ENCODE data around the gene TAF4B.
"Not testable (repeated sequence)": the region's sequence is repeated elsewhere in the genome, so short reads cannot be mapped to it uniquely, and the experiment has no call there.

TAF4B gene

DNA sequence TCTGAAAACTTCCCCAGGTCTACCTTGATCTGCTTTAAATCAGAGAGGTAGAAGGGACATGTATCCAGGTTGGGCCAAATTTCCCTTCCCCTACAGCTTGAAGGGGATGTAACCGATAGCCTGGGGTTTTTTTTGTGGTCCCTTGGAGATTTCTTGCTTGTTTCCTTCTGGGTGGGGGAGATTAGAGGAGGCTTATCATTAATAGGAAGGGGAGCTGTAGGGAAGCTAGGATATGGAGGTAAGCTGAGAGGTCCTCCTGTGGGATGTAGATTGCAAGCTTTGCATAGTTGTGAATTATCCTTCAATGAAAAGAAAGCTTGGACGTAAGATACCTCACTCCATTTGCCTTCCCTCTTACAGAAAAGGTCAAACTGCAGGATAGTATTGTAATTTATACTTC lies 11.1 kb downstream of the TAF4B start:
- DNase-seq, result not testable (repeated sequence)

DNA sequence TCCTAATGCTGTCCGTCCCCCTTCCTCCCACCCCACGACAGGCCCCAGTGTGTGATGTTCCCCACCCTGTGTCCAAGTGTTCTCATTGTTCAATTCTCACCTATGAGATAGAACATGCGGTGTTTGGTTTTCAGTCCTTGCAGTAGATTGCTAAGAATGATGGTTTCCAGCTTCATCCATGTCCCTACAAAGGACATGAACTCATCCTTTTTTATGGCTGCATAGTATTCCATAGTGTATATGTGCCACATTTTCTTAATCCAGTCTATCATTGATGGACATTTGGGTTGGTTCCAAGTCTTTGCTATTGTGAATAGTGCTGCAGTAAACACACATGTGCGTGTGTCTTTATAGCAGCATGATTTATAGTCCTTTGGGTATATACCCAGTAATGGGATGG lies 12.5 kb downstream of the TAF4B start:
- DNase-seq, result not testable (repeated sequence)

DNA sequence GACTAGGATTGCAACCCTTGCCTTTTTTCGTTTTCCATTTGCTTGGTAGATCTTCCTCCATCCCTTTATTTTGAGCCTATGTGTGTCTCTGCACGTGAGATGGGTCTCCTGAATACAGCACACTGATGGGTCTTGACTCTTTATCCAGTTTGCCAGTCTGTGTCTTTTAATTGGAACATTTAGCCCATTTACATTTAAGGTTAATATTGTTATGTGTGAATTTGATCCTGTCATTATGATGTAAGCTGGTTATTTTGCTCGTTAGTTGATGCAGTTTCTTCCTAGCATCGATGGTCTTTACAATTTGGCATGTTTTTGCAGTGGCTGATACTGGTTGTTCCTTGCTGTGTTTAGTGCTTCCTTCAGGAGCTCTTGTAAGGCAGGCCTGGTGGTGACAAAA lies 16.1 kb downstream of the TAF4B start:
- DNase-seq, result not testable (repeated sequence)

DNA sequence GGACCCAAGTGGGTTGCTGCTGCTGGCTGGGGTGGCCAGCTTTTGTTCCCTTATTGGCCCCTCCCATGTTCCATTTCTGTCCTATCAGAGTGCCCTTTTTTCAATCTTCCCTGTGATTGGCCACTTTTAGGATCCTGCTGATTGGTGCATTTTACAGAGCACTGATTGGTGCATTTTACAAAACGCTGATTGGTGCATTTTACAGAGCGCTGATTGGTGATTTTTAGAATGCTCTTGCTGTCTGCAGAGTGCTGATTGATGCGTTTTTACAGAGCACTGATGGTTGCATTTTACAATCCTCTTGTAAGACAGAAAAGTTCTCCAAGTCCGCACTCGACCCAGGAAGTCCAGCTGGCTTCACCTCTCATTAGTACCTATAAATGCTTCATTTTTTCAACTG lies 19.2 kb downstream of the TAF4B start:
- not testable (repeated sequence) for DNase-seq

DNA sequence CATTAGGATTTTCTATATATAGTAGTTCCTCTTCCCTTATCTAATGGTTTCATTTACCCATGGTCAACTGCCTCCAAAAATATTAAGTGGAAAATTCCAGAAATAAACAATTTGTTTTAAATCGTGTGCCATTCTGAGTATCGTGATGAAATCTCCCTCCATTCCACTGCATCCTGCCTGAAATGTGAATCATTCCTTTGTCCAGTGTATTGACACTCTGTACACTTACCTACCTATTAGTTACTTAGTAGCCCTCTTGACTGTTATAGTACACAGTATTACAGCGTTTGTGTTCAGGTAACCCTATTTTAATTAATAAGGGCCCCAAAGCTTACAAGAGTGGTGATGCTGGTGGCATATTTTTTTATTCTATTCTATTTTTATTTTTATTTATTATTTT lies 26.2 kb downstream of the TAF4B start:
- no peak for DNase-seq

DNA sequence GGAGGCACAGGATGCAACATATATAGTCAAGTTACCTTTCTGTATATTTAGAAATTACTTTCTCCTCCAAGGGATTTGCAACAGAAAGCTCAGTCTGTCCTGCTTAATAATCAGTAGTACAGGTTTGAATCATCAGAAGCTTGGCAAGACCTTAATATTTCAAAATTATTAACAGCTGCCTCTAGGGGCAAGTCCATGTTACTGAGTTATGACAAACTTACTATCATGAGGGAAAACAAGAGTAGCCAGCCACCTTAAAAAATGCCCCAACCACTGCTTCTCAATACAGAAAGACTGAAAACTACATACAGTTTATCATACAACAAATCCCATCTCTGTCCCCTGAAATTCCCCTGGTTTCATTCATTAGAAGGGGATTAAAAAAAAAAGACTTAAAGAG lies 28.6 kb downstream of the TAF4B start:
- DNase-seq, result not testable (repeated sequence)

DNA sequence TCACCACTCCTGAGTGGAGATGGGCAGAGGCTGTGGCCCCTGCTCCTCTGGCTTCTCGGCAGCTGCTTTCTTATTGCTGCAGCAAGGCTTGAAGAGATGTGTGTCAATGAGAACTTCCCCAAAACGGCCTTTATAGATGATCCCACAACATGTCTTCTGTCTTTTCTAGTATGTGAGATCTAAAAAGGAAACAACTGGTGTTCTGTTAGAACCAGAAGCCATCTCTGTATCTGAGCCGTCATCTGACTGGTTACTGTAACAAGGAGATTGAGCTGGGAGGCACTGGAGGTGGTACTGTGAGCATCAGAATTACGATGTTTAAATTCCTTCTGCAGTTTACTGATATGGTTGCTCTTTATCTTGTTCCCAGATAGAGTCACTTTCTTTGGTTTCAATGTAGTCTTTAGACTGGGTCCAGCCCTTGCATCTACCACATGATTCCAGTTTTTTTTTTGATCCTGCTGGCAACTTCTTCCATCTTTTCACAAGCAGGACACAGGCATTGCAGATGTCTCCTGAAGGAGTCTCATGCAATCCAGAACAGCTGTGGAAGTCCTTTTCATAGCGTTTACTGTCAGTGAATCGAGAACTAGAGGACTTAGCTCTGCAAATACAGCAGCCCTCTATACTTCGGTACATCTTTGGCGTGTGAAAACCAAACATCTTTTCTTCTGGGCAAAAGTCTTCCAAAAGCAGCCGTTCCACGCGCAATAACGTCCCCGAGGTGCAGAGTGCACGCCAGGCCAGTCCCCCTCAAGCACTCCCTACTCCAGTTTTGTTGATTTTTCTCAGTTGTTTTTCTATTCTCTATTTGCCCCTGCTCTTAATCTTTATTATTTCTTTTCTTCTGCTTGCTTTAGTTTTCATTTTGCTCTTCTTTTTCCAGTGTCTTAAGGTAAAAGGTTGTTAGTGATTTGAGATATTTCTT lies 29.7 kb downstream of the TAF4B start:
- DNase-seq, result peak; percentile 46

DNA sequence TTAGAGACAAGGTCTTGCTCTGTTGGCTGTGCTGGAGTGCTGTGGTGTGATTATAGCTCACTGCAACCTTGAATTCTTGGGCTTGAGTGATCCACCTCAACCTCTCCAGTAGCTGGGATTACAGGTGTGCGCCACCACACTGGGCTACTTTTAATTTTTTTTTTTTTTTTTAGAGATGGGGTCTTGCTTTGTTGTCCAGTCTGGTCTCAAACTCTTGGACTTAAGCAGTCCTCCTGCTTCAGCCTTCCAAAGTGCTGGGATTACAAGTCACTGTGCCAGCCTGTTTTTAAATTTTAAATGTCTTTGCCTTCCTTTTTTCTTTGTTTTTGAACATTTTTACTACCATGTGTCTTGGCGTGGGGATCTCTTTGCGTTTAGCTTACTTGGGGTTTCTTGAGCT lies 32.5 kb downstream of the TAF4B start:
- DNase-seq, result no peak

DNA sequence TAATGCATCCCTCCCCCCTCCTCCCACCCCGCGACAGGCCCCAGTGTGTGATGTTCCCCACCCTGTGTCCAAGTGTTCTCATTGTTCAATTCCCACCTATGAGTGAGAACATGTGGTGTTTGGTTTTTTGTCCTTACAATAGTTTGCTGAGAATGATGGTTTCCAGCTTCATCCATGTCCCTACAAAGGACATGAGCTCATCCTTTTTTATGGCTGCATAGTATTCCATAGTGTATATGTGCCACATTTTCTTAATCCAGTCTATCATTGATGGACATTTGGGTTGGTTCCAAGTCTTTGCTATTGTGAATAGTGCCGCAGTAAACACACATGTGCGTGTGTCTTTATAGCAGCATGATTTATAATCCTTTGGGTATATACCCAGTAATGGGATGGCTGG lies 33.2 kb downstream of the TAF4B start:
- not testable (repeated sequence) for DNase-seq

DNA sequence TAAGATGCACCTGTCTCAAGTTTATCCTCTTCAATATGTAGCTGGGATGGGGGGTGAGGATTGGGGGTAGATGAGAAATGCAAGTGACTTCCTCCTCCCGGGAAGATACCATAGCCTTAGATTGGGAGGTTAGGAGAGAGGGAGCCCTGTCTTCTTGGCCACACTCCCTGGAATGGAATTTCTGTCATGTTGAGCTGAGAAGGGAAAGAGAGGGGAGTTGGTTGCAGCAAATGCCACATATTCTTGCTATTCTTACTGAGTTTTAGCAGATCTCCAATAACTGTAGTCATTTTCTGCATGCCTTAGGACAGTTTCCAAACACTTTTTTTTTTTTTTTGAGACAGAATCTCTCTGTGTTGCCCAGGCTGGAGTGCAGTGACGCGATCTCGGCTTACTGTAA lies 35.9 kb downstream of the TAF4B start:
- no peak for DNase-seq

DNA sequence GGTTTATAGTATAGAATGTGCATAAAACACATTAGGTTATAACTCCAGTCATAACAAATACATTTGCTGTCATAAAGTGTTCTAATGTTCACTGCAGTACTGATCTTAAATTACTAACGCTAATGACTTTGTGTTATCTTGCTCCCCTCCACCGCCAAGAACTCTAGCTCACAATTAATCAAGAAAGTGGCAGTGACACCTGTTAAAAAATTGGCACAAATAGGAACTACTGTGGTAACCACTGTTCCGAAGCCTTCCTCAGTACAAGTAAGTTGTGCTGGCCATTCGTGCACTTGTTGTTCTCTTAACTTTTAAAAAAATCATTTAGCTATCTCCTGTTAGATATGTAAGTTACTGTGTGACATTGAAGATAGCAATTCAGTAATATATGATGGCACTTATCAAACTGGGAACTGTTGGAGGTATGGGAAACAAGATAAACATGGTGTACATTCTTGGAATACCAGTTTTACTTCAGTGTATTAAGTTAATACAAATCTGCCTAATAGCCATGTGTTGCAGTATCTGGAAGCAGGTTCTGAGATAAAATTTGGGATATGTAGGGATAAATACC lies 41.2 kb downstream of the TAF4B start:
- DNase-seq, result no peak

DNA sequence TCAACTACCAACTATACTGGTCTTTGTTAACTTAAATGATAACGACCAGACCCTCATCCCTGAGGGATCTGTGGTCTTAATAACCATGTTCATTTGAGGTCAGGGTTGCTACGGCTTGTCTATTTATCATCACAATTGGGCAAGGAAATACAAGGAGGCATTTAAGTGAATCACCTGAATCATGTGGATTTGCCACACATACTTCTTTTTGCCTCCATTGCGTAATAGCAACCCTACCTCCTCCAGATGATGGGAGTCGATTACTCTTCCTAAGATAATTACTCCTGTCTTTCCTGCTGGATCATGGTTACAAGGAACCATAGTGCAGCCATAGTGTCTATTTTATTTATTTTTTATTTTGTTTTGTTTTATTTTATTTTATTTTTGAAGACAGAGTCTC lies 42.2 kb downstream of the TAF4B start:
- no peak for DNase-seq

DNA sequence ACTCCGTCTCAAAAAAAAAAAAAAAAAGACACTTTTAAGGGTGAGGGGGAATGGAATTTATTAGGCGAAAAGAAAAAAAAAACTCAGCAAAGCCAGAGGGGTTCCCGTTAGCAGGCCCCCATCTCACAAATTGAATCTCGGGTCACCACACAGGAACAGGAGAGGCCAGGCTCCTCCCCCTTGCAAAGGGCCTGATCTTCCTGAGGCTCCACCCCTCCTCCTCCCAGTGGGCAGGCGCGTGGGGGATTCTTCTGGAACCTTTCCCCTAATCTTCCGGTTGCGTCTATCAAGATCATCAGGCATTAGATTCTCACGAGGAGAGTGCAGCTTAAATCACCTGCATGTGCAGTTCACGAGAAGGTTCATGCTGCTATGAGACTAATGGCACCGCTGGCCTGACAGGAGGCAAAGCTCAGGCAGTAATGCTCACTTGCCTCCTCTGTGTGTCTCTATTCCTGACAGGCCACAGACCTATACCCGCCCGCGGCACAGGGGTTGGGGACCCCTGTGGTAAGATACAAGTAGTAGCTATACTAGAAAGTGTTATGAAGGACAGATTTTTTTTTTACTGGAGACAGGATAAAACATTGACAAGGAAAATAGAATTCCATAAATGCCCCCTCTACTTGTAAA lies 45.8 kb downstream of the TAF4B start:
- DNase-seq, result no peak

DNA sequence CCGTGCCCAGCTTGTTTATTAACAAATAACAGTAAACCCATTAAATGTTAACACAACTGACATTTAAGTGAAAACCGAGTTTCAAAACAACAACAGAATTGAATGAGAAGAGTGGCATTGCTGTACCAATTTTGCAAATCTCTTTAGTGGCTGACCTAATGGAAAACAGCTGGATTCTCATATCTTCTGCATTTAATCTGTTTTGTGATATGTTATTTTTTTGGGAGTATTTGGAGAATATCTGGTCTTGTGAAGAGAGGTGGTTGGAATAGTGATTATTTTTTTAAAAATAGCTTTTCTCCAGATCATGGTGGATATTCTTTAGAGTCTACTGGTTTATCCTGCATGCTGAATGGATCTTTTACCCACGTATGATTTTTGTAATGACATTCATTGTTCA lies 51.1 kb downstream of the TAF4B start:
- DNase-seq, result no peak

DNA sequence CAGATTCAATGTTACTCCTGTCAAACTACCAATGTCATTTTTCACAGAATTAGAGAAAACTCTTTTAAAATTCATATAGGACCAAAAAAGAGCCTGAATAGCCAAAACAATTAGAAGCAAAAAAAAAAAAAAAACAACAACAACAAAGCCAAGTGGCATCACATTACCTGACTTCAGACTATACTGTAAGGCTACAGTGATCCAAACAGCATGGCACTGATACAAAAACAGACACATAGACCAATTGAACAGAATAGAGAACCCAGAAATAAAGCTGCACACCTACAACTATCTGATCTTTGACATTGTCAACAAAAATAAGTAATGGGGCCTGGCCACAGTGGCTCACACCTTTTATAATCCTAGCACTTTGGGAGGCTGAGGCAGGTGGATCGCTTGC lies 53.2 kb downstream of the TAF4B start:
- DNase-seq, result no peak

DNA sequence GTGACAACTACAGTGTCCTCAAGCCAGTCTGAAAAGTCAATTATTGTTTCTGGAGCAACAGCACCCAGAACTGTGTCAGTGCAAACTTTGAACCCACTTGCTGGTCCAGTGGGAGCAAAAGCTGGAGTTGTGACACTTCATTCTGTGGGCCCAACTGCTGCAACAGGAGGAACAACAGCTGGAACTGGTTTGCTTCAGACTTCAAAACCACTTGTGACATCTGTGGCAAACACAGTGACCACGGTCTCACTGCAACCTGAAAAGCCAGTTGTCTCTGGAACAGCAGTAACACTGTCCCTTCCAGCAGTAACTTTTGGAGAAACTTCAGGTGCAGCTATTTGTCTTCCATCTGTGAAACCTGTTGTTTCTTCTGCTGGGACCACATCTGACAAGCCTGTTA lies 59.8 kb downstream of the TAF4B start:
- DNase-seq, result no peak

DNA sequence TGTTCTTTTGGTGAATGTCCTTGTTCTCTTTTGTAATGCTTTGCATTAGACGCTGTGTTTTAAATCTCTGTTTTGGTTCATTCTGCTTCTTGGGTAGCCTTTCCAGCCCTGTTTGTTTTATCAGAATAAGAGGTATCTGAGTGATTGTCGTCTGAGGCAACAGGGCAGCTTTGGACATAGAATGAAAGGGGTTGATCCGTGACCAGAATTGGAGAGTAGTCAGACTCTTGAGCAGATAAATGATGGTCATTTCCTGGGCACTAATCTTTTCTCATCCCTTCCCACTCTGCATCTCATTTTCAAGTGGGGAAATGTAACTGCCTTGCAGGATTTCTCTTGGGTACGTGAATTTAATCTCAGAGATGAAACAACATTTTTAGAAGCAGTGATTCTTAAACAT lies 61.4 kb downstream of the TAF4B start:
- no peak for DNase-seq

DNA sequence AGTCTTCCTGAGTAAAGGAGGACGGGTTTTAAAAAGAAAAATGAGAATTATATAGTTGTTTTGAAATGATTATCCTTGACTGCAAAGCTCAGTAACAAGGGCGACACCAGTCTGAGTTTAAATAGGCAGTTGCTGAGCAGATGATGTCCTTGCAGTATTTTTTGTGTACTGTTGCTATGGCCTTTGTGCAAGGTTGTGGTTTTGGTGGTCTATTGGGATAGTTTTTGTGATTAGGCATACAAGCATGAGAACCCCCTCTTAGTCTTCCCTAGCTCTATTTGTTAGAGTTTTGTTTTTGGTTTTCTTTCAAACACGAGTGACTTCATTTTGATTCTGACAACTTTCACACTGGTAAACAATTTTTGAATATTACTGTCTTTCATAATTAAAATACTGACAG lies 64.1 kb downstream of the TAF4B start:
- no peak for DNase-seq

DNA sequence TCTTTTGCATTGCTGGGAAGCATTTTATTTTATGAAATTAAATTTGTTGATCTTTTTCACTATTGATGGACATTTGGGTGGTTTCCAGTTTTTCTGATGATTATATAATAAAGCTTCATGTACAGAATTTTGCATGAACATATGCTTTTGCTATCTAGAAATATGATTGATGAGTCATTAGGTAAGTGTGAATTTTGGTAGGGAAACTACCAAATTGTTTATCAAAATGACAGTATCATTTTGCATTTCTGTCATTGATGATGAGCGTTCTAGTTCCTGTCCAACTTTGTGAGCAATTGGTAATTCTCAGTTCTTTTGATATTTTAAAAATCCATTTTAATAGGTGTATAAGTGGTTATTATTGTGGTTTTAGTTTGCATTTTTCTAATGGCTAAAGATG lies 67.7 kb downstream of the TAF4B start:
- DNase-seq, result no peak

DNA sequence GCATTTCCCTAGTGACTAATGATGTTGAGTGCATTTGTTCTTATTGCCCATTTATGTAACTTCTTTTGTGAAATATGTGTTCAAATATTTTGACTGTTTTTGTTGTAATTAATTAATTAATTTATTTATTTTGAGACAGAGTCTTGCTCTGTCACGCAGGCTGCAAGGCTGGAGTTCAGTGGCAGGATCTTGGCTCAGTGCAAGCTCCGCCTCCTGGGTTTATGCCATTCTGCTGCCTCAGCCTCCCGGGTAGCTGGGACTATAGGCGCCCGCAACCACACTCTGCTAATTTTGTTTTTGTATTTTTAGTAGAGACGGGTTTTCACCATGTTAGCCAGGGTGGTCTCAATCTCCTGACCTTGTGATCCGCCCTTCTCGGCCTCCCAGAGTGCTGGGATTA lies 71.9 kb downstream of the TAF4B start:
- DNase-seq, result no peak

DNA sequence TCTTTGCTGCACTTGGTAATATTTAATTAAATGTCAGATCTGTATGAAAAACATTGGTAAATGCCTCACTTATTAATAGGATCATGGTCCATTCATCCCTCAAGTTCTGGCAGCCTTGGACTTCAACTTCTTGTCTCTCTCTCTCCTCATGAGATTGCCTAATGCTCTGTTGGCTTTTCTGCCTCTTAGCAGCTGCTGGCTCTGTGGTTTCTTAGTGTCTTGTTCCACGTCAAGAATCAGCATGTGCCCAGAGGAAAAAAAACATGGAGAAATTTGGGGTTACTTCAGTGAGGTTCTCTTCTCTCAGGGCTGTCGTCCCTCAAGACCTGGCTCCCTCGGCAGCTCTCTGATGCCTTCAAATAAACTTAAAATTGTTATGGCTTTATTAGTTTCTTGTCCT lies 75.4 kb downstream of the TAF4B start:
- DNase-seq, result no peak

DNA sequence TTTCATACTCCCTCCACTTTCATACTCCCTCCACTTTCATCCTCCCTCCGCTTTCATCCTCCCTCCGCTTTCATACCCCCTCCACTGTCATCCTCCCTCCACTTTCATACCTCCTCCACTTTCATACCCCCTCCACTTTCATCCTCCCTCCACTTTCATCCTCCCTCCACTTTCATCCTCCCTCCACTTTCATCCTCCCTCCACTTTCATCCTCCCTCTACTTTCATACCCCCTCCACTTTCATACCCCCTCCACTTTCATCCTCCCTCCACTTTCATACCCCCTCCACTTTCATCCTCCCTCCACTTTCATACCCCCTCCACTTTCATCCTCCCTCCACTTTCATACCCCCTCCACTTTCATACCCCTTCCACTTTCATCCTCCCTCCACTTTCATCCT lies 77.0 kb downstream of the TAF4B start:
- not testable (repeated sequence) for DNase-seq

DNA sequence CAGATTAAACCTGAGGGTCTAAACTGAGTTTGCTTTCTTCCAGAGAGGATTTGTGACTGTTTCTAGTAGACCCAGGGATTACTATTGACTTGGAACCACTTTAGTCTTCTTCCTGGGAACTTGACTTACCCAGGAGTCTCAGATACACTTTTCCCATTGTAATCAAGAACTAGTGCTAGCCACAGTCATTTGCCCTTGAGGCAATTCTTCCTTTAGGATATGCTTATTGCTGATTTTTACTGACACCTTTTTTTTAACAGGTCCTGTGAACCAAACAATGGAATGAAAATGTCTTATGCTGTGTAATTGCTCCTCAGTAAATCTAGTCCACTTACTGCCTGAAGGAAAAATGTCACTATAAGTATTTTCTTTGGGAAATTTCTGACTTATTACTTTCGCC lies 78.3 kb downstream of the TAF4B start:
- DNase-seq, result no peak

DNA sequence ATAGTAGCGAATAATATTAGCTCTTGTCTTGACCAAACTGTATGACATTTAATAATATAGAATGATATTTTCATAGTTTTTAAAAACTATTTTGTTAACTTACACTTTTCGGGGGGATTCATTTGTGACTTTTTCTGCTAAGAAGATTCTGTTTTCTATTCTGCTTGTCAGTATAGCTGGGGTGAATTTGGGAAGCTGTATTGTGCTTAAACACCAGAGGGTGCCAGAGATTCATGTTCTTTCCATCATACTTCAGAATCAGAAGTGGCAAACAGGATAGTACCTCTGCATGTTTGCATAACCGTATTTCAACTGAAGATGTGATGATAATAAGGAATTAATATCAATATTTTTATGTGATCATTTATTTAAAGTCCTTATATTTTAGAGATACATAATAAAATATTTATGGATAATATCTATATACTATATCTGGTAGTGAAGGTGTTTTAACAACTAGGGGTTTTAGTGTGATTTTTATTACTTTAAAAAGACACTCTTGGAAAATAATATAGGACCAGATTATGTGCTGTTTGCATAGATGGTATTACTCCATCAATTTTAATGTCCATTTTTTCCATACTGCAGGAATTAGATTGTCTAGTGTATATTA lies 81.0 kb downstream of the TAF4B start:
- peak; percentile 6 for DNase-seq

Measured in GDM1 (cell line).